GM23338 (cell line): ENCODE measurements around the gene CFAP141. TPM values are rescaled to one million over a fixed set of nuclear protein-coding genes. Genes with fewer than 3 reads are reported as not detected.

Source experiments
- ATAC-seq: fragments of 200-7000 bp; cut with Tn5 transposase; 3 replicates; pipeline ENCODE4 v1.9.1; 2020
- DNase-seq: peaks from one replicate; pipeline ENCODE4 v3.0.0-alpha.2; 2015; ENCODE audit warnings: low spot score
- H2AFZ ChIP-seq: fragments of 200-600 bp; sonication (generic); 2 replicates; pipeline ENCODE4 v1.8.0; 2016; ENCODE audit warnings: antibody characterized with exemption, mild to moderate bottlenecking, moderate library complexity
- H3F3A ChIP-seq: fragments of 200-600 bp; sonication (generic); replicated peaks from 2 replicates; pipeline ENCODE4 v1.8.0; 2017; ENCODE audit warnings: antibody characterized with exemption, mixed run types, low read depth
- H3K27ac ChIP-seq: fragments of 200-600 bp; sonication (generic); 2 replicates; pipeline ENCODE4 v1.6.1; 2016; ENCODE audit warnings: low read depth
- H3K27me3 ChIP-seq: fragments of 200-600 bp; sonication (generic); 2 replicates; pipeline ENCODE4 v1.8.0; 2016; ENCODE audit warnings: mild to moderate bottlenecking, mixed run types, moderate library complexity; ENCODE audit not compliant: insufficient read depth
- H3K36me3 ChIP-seq: fragments of 200-600 bp; sonication (generic); 2 replicates; pipeline ENCODE4 v1.8.0; 2016; ENCODE audit warnings: mild to moderate bottlenecking; ENCODE audit not compliant: insufficient read depth
- H3K4me1 ChIP-seq: fragments of 200-600 bp; sonication (generic); 2 replicates; pipeline ENCODE4 v1.8.0; 2016; ENCODE audit warnings: mild to moderate bottlenecking, moderate library complexity; ENCODE audit not compliant: insufficient read depth
- H3K4me2 ChIP-seq: fragments of 200-600 bp; sonication (generic); 2 replicates; pipeline ENCODE4 v1.7.1; 2017; ENCODE audit warnings: mixed run types
- H3K4me3 ChIP-seq: fragments of 200-600 bp; sonication (generic); 2 replicates; pipeline ENCODE4 v1.6.1; 2016; ENCODE audit warnings: mixed run types
- H3K79me2 ChIP-seq: fragments of 200-600 bp; sonication (generic); replicated peaks from 2 replicates; pipeline ENCODE4 v1.8.0; 2017; ENCODE audit warnings: mild to moderate bottlenecking; ENCODE audit not compliant: insufficient read depth
- H3K9me2 ChIP-seq: fragments of 200-600 bp; sonication (generic); 2 replicates; pipeline ENCODE4 v1.8.0; 2017; ENCODE audit not compliant: insufficient read depth
- H4K20me1 ChIP-seq: fragments of 200-600 bp; sonication (generic); replicated peaks from 2 replicates; pipeline ENCODE4 v1.8.0; 2017; ENCODE audit warnings: mild to moderate bottlenecking; ENCODE audit not compliant: insufficient read depth
- H3K27ac Mint-ChIP-seq: 2 replicates; pipeline ENCODE4 v1.8.0; 2020; ENCODE audit warnings: inconsistent platforms, mild to moderate bottlenecking, moderate library complexity, mixed read lengths
- H3K27me3 Mint-ChIP-seq: 3 replicates; pipeline ENCODE4 v1.8.0; 2022; ENCODE audit warnings: low read depth, mild to moderate bottlenecking, moderate library complexity, mixed read lengths, inconsistent platforms; ENCODE audit not compliant: insufficient read depth, poor library complexity
- H3K36me3 Mint-ChIP-seq: 3 replicates; pipeline ENCODE4 v1.8.0; 2021; ENCODE audit warnings: low read depth, mild to moderate bottlenecking, inconsistent platforms, moderate library complexity, mixed read lengths
- H3K4me1 Mint-ChIP-seq: 3 replicates; pipeline ENCODE4 v1.8.0; 2020; ENCODE audit warnings: mild to moderate bottlenecking, inconsistent platforms, mixed read lengths
- H3K4me3 Mint-ChIP-seq: 3 replicates; pipeline ENCODE4 v1.8.0; 2021; ENCODE audit warnings: moderate library complexity, mild to moderate bottlenecking, inconsistent platforms, mixed read lengths
- H3K9me3 Mint-ChIP-seq: 3 replicates; pipeline ENCODE4 v1.8.0; 2020; ENCODE audit warnings: moderate library complexity, mild to moderate bottlenecking, inconsistent platforms, mixed read lengths
- CREB1 ChIP-seq: fragments of 250-450 bp; sonication (Bioruptor Pico); IDR thresholded peaks from 2 replicates; pipeline ENCODE4 v1.5.0; 2020; ENCODE audit warnings: low read depth, mild to moderate bottlenecking, moderate library complexity
- JUNB ChIP-seq: IDR thresholded peaks from one replicate; pipeline ENCODE4 v1.6.1; 2016; ENCODE audit warnings: antibody characterized with exemption; ENCODE audit not compliant: unreplicated experiment
- POLR2AphosphoS5 ChIP-seq: IDR thresholded peaks from 2 replicates; pipeline ENCODE4 v1.6.1; 2016; ENCODE audit warnings: antibody characterized with exemption, low read depth
- polyA plus RNA-seq: library from polyadenylated mRNA; unstranded; fragments of >200 nt; fragmentation: Nextera tagmentation; extraction: Ambion mirVana; gene quantifications from 2 replicates; pipeline ENCODE4 v1.2.1, GENCODE V29; 2016
- total RNA-seq: library from RNA; depleted of rRNA; stranded (reverse); fragments of >200 nt; shearing (Covaris generic); gene quantifications from 2 replicates; pipeline ENCODE4 v1.2.3, GENCODE V29; 2014
- TF ChIP-seq, protein P1 (sequence below): IDR thresholded peaks from 2 replicates; pipeline ENCODE4 v1.6.1; 2016; ENCODE audit warnings: antibody characterized with exemption
- TF ChIP-seq, protein P2 (sequence below): fragments of 250-450 bp; sonication (Bioruptor Pico); IDR thresholded peaks from 2 replicates; pipeline ENCODE4 v1.5.0; 2020; ENCODE audit warnings: mild to moderate bottlenecking, moderate library complexity

The CFAP141 gene
- total and polyA plus RNA-seq, 2 experiments from 2014 or later: not detected

DNA sequence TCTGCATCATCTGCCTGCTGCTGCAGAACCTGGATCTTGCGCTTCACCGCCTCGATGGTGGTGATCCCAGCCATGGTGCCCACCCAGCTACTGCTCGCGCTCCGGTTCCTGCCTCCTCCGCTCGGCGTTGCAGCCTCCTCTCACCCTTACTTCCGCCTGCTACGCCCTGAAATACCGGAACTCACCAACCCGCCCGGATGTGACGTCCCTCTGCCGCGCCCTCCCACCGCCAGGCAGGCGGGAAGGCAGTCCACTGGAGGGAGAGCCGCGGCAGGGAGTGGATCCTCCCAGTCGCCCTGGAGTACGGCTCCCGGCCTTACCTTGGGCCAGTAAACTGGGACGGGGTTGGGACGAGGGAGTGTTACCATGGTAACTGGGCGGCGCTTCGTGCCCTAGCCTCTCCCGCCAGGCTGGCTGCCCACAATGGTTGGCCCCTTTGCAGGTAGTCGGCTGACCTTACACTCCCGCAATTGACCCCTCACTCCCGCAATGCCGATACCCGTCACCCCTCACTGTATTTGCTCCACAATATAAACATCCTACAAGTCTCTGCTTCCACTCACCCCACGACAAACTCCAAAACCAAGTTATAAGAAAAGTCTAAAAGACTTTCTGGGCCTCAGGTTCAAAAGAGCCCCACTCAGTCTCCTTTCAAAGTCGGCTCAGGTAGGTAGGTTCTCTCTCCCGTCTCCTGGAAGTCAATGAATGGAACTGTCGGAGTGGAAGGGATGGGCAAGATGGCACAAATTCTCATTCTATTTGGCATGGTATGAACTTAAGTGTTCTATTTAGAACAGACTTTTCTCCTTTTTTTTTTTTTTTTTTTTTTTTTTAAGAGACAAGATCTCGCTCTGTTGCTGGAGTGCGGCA lies 22.9 kb downstream of the CFAP141 start:
- peaks cover 36% of the 10 kb centered on the region for H3K36me3 Mint-ChIP-seq
- Histone ChIP-seq H3K27ac (peak overlapping the region; percentile 98), H3K79me2 (peaks cover 47% of the 10 kb centered on the region), H3K4me3 (peak overlapping the region; percentile 88), H2AFZ (no peak overlapping the region; the same call in 1 of the 2 replicates), H3K4me2 (peak overlapping the region; percentile 88), H3K36me3 (peaks cover 10% of the 10 kb centered on the region; the same call in 1 of the 2 replicates), H3K4me1 (peaks cover 60% of the 10 kb centered on the region), H3F3A (peaks cover 12% of the 10 kb centered on the region), H3K27me3 (no peaks in the 10 kb centered on the region), H3K9me2 (no peaks in the 10 kb centered on the region), H4K20me1 (peaks cover 35% of the 10 kb centered on the region)
- TF ChIP-seq CREB1 (peak; percentile 96), POLR2AphosphoS5 (peak; percentile 91), JUNB (no peak)
- TF ChIP-seq, protein P1, sequence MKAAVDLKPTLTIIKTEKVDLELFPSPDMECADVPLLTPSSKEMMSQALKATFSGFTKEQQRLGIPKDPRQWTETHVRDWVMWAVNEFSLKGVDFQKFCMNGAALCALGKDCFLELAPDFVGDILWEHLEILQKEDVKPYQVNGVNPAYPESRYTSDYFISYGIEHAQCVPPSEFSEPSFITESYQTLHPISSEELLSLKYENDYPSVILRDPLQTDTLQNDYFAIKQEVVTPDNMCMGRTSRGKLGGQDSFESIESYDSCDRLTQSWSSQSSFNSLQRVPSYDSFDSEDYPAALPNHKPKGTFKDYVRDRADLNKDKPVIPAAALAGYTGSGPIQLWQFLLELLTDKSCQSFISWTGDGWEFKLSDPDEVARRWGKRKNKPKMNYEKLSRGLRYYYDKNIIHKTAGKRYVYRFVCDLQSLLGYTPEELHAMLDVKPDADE: peak; percentile 77
- TF ChIP-seq, protein P2, sequence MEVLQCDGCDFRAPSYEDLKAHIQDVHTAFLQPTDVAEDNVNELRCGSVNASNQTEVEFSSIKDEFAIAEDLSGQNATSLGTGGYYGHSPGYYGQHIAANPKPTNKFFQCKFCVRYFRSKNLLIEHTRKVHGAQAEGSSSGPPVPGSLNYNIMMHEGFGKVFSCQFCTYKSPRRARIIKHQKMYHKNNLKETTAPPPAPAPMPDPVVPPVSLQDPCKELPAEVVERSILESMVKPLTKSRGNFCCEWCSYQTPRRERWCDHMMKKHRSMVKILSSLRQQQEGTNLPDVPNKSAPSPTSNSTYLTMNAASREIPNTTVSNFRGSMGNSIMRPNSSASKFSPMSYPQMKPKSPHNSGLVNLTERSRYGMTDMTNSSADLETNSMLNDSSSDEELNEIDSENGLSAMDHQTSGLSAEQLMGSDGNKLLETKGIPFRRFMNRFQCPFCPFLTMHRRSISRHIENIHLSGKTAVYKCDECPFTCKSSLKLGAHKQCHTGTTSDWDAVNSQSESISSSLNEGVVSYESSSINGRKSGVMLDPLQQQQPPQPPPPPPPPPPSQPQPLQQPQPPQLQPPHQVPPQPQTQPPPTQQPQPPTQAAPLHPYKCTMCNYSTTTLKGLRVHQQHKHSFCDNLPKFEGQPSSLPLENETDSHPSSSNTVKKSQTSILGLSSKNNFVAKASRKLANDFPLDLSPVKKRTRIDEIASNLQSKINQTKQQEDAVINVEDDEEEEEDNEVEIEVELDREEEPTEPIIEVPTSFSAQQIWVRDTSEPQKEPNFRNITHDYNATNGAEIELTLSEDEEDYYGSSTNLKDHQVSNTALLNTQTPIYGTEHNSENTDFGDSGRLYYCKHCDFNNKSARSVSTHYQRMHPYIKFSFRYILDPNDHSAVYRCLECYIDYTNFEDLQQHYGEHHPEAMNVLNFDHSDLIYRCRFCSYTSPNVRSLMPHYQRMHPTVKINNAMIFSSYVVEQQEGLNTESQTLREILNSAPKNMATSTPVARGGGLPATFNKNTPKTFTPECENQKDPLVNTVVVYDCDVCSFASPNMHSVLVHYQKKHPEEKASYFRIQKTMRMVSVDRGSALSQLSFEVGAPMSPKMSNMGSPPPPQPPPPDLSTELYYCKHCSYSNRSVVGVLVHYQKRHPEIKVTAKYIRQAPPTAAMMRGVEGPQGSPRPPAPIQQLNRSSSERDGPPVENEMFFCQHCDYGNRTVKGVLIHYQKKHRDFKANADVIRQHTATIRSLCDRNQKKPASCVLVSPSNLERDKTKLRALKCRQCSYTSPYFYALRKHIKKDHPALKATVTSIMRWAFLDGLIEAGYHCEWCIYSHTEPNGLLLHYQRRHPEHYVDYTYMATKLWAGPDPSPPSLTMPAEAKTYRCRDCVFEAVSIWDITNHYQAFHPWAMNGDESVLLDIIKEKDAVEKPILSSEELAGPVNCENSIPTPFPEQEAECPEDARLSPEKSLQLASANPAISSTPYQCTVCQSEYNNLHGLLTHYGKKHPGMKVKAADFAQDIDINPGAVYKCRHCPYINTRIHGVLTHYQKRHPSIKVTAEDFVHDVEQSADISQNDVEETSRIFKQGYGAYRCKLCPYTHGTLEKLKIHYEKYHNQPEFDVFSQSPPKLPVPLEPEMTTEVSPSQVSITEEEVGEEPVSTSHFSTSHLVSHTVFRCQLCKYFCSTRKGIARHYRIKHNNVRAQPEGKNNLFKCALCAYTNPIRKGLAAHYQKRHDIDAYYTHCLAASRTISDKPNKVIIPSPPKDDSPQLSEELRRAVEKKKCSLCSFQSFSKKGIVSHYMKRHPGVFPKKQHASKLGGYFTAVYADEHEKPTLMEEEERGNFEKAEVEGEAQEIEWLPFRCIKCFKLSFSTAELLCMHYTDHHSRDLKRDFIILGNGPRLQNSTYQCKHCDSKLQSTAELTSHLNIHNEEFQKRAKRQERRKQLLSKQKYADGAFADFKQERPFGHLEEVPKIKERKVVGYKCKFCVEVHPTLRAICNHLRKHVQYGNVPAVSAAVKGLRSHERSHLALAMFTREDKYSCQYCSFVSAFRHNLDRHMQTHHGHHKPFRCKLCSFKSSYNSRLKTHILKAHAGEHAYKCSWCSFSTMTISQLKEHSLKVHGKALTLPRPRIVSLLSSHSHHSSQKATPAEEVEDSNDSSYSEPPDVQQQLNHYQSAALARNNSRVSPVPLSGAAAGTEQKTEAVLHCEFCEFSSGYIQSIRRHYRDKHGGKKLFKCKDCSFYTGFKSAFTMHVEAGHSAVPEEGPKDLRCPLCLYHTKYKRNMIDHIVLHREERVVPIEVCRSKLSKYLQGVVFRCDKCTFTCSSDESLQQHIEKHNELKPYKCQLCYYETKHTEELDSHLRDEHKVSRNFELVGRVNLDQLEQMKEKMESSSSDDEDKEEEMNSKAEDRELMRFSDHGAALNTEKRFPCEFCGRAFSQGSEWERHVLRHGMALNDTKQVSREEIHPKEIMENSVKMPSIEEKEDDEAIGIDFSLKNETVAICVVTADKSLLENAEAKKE (CRISPR knock-in tag): no peak
- DNase-seq: peak; percentile 99
- peak overlapping the region; percentile 97 for H3K27ac Mint-ChIP-seq
- H3K9me3 Mint-ChIP-seq: peaks cover 4% of the 10 kb centered on the region; the same call in 1 of the 3 replicates
- H3K4me1 Mint-ChIP-seq: peaks cover 64% of the 10 kb centered on the region
- peak overlapping the region; percentile 100 for H3K4me3 Mint-ChIP-seq
- peaks cover 8% of the 10 kb centered on the region for H3K27me3 Mint-ChIP-seq
- peak; percentile 89 for ATAC-seq
